HG03196 (cell line): Measurements from ENCODE around the gene INPP5B.

Source experiments
- ATAC-seq: cut with Tn5 transposase; IDR thresholded peaks from one replicate; pipeline ENCODE4 v1.9.1; 2021; ENCODE audit not compliant: unreplicated experiment

The INPP5B gene

DNA sequence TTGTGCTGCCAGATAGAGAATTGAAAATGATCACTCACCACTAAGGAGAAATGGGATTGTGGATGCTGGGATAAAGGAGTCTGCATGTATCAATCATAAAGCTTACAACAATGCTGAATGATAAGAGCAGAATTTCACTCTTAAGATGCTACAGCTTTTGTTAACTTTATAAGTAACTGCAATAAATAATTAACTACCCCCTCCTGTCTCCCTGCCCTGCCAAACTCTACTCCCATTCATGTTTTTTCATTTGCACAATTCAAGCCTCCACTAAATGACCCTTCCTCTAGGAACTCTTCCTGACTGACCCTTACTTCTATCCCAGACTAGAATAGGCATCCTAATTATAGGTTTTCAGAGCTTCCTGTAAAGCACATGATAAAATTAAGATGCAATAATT lies 102.3 kb downstream of the INPP5B start:
- ATAC-seq = no peak

DNA sequence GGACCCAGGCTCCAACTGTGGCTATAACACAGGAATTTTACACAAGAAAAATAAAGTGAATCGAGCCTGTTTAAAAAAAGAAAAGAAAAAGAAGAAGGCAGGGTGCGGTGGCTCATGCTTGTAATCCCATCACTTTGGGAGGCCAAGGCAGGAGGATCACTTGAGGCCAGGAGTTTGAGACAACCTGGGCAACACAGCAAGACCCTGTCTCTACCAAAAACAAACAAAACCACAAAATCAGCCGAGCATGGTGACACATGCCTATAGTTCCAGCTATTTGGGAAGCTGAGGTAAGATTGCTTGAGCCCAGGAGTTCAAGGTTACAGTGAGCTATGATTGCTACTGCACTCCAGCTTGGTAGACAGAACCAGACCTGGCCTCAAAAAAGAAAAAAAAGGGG lies 105.2 kb downstream of the INPP5B start:
- no peak for ATAC-seq

DNA sequence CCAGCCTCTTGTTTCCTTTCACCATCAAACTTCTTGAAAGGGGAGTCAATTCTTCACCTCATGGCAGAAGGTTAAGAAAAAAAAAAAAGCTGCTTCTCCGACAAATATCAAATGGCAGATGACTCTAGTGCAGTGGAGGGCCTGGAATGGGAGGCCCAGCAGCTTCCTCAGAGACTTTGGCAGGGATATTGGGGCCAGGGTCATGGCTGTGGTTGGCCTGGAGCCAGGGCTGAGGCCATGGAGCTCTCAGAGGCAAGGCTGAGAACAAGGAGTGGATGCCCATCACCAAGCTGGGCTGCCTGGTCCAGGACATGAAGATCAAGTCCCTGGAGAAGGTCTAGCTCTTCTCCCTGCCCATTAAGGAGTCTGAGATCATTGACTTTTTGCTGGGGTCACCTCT lies 106.1 kb downstream of the INPP5B start:
- no peak for ATAC-seq

DNA sequence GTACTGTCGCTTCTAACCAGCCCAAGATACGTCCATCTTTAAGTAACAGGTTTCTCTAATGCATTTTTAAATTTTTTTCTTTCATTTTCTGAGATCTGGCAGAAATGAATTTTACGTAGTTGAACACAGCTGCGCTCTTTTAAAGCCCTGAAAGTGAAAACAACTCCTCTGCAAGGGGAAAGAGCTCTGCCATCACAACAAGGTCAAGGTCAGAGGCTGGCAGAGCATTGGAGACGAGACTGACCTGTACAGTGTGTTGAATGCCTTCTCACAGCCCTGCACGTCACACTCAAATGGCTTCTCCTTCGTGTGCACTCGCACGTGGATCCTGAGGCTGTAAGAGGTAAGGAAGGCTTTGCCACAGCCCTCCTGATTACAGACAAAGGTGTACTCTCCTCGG lies 107.2 kb downstream of the INPP5B start:
- ATAC-seq = no peak

DNA sequence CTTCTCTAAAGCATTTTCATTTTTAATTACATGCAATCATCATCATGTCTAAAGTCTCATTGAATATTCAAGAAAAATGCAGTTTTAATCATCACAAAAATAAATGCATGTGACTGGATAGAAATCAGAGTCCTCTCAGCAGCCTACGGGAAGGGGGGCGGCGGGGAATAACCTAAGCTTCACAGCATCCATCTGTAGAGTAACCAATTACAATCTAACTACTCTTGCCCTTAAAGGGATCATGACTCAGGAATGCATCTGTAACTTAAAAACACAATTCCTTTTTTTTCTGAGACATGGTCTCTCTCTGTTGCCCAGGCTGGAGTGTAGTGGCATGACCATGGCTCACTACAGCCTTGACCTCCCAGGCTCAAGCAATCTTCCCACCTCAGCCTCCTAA lies 110.1 kb downstream of the INPP5B start:
- no peak for ATAC-seq

DNA sequence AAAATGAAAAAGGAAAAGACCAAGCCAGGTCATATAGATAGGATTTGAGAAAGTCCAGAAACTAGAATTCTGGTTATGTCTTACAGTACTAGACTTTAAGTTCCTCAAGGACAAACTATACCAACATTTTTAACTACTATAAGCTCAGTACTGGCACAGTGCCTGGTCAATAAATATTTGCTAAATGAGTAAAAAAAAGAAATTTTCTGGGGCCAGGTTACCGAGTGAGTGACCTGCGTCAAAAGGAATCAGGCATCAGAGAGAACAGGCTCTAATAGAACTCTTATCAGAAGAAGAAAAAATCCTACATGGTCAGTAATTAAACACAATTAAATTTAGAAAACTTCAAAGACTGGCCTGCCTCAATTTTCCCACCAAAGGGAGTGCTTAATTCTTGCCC lies 115.0 kb downstream of the INPP5B start:
- no peak for ATAC-seq

DNA sequence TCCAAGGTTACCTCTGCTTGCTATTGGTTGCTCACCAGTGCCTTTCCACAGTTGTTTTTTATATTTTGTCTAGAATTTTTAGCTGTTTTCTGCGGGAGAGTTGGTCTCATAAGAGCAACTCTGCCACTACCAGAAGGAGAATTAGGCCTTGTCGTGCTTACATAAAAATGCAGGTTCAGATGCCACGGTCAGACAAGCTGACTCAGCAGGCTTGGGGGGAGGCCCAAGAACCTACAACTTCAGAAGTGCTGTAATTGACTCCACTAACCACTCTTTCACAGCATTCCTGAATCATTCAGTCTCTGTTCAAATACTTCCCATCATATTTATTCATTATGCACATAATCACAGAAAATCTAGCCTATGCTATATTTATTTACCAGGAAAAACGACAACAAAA lies 115.7 kb downstream of the INPP5B start:
- ATAC-seq = no peak

DNA sequence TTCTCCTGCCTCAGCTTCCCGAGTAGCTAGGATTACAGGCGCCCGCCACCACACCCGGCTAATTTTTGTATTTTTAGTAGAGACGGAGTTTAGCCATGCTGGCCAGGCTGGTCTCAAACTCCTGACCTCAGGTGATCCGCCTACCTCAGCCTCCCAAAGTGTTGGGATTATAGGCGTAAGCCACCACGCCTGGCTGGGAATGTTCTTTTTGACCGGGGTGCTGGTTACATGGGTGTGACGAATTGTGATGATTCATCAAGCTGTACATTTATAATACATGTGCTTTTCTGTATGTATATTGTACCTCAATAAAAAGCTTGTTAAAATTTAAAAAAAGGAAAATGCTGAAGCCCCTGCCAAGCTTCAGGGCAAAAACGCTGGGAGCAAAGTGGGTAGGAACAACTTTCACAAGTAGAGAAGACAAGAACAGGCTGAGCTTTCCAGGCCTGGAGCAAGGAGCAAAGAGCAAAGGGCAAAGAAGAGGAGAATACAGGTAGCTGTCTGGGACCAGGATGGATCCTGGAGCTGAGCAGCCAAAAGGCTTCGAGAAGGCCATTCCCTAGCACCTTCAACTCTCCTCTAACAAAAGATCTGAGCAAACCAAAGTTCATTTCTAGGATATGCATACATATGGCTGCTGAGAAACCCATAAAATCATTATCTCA lies 118.3 kb downstream of the INPP5B start:
- no peak for ATAC-seq

DNA sequence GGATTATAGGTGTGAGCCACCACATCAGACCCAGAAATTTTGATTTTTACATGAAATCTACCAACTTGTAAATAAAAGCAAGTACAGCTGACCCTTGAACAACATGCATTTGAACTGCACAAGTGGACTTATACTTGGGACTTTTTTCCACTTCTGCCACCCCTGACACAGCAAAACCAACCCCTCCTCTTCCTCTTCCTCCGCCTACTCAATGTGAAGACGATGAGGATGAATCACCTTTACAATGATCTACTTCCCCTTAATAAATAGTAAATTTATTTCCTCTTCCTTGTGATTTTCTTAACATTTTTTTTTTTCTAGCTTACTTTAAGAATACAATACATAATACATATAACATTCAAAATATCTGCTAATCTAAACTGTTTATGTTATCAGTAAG lies 121.3 kb downstream of the INPP5B start:
- ATAC-seq = no peak

DNA sequence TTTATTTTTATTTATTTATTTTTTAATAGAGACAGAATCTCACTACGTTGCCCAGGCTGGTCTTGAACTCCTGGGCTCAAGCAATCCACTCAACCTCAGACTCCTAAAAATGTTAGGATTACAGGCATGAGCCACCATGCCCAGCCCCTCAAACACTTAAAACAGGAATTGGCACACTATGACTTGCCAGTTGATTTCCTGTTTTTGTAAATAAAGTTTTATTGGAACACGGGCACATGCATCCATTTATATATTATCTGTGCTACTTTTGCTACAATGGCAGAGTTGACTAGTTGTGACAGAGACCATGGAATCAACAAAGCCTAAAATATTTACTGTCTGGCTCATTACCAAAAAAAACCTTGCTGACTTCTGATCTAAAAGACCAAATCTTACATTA lies 122.9 kb downstream of the INPP5B start:
- ATAC-seq = no peak

DNA sequence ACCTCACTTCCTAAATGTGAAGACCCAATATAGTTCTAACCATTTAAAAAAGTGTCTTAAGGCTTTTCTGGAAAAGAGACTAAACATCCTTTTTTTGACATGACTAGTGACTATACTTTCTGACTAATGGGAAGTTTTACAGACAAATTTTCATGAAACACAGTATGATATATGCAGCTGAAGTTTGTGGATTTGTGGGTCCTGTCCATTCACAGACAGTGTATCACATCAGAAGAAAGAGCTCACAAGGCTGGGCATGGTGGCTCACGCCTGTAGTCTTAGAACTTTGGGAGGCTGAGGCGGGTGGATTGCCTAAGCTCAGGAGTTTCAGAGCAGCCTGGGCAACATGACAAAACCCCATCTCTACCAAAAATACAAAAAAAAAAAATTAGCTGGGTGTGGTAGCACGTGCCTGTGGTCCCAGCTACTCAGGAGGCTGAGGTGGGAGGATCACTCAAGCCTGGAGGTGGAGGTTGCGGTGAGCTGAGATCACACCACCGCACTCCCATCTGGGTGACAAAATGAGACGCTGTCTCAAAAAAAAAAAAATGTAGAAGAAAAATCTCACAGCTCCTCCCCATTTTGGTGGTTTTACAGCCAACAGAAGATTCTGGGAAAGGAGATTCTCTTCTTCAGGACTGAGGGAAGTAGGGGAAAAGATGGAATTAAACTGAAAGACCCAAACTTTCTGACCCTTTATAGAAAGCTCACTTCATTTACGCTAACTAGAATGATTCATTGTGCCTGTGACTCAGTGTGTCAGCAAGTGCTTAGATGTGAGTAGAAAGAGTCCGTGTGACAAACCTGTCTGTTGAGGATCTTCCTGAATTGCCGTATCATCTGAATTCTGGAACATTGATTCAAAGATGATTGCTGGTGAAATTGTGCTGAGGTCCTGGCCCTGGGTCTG lies 123.7 kb downstream of the INPP5B start:
- ATAC-seq = no peak

DNA sequence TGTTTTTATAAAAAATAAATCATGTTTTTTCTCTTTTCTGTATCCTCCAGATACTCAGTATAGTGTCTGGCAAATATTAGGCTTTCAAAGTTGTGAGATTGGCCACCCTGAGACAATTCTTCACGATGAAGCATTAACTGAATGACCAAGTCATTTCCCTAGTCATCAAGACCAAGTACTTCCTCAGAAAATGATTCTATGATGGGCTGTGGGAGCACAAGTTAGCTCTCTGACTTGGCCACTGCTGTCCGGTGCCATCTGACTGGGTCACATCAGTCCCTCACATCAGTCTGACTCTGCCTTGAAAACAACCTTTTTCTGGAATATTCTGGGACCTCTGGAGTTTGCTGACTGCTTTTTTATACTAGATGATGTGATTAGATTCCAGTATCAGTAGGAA lies 125.4 kb downstream of the INPP5B start:
- ATAC-seq = no peak

DNA sequence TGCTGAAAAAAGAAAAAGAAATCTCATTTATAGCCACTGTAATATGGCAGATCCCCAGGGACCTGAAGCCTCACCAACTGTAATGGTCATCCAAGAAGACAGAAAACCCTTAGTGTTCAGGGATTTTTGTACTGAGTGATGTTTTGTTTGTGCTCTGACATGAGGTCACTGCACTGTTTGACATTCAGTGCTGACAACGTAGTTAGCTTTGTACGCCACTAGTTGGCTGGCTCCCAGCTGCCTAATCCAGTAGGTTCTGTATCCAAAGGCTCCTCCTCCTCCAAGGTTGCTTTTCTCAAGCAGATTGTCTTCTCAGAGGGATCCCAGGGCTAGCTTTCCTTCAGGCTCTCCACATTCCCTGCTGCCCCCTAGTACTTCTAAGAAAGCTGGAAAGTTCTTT lies 129.4 kb downstream of the INPP5B start:
- no peak for ATAC-seq

DNA sequence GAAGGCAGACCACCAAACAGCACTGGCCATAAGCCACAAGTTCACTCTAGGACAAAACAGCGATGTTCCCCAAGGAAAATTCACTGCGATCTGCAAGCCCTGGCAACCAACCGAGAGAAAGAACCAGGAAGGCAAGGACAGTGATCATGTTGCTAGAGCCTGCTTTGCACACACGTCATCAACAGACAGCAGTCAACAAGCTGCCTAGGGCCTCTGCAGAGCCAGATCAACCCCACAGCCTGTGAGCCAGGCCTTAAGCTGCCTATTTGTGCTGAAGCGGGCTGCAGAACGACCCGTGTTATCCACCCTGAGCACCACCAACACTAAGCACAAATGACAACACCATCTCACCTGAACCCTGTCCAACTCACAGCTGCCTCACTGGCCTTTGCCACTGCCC lies 132.6 kb downstream of the INPP5B start:
- ATAC-seq = no peak

DNA sequence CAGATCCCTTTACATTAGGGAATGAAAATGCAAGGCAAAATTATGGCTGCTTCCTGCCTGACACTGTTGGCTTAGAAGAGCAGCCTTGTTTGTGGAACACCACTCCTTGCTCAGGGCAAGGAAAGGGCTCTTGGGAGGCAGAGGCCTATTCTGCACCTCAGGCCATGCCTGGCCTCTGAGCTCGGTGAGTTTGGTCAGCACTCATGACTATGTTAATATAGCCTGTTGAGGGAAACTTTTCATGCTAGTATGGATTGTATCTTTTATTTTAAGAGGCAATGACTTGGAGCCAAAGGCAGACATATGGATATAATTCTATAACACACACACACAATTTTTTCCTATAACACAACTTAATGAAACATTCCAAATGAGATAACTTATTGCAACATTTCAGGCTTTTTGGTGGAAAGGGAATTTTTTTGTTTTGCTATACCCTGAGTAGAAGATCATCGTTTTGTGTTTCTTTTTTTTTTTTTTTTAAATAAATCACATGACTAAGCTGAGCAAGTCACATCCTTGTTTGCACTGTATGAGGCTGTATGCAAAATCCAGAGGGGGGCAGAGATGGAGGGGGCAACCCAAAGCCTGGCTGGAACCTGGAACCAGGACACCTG lies 133.2 kb downstream of the INPP5B start:
- no peak for ATAC-seq

DNA sequence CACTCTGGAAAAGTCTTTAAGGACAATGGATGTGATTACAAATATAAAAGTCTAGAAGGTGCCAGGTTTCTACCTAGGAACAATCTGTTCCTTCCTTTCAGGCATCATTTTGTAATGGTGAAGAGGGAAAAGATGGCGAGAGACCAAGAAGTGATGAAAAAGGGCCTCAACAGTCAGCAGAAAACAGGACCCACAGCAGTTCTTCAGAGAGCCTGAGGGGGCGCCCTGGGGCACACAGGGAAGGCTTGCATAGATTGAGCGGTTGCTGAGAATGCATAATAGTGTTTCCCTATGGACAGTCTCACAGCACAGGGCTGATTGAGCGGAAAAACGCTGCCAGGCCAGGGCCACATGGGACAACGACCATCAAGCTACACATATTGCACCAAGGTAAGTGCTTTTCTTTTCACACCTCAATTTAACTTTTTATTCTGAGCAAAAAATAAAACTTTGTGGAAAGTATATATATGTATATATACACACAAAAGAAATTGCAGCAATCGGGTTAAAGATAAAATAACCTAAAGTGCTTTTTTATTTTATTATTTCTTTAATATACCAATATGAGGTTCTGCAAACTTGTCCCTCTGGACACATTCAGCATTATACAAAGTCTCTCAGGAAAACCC lies 135.7 kb downstream of the INPP5B start:
- ATAC-seq = no peak
